Measurements from ENCODE around the gene DRD3. TPM values are rescaled to one million over a fixed set of nuclear protein-coding genes. Genes with fewer than 3 reads are reported as not detected.

Gene DRD3
- total and polyA plus RNA-seq, 2 experiments from 2014 or later: not detected

- Histone ChIP-seq H4K20me1 (ENCODE audit: insufficient read depth) (no peaks in the 10 kb centered on the region), H3K4me3 (peak overlapping the region; percentile 63), H3K4me2 (ENCODE audit: unreplicated experiment) (peak overlapping the region; percentile 74), H3K36me3 (ENCODE audit: low read depth) (no peaks in the 10 kb centered on the region), H3K9me3 (ENCODE audit: low read depth) (no peaks in the 10 kb centered on the region), H3K4me1 (ENCODE audit: insufficient read depth) (peaks cover 18% of the 10 kb centered on the region; the same call in 1 of the 2 replicates), H3K79me2 (ENCODE audit: insufficient read depth) (no peaks in the 10 kb centered on the region), H3F3A (ENCODE audit: insufficient read depth) (peaks cover 31% of the 10 kb centered on the region), H3K27ac (peak overlapping the region; percentile 74), H2AFZ (peak overlapping the region; percentile 56), H3K27me3 (replicated peaks; ENCODE audit: insufficient read depth) (no peaks in the 10 kb centered on the region), H3K9ac (peak overlapping the region; percentile 67), H3K9me2 (ENCODE audit: insufficient read depth) (no peaks in the 10 kb centered on the region)
- WGBS, 2 experiments (ENCODE audit: low coverage in 1 of 2, low lambda C conversion rate in 2 of 2, missing lambda C conversion rate in 2 of 2): 10 to 13% methylated on average over 19 of the region's 19 CpGs
- in situ Hi-C loops (cut with MboI): no loop called here
- TF ChIP-seq EZH2 (IDR thresholded peaks at IDR 0.05; ENCODE audit: insufficient read depth, poor library complexity, severe bottlenecking): no peak
- TF ChIP-seq EZH2phosphoT487 (IDR thresholded peaks at IDR 0.05; ENCODE audit: insufficient read depth, low read depth): no peak
- DNase-seq: peak; percentile 97
Observed at GRCh38 chr3:114213627-114214541, 35.0 kb upstream of the DRD3 start.

DNA sequence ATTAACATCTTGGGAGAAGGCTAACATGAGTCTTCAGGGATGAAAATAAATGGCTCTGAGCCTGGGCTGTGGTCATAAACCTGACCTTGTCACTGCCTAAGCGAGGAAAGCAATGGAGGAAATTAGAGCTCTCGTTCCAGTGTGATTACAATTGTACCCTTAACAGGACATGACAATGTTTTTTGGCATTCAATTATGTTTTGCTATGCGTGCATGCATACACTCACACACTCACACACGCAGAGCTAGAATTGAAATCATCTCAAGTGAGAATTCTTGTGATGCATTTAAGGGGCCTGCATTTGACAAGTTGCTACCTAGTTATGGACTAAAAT lies 34.4 kb upstream of the DRD3 start:
- in situ Hi-C loops (cut with MboI): no loop called here
- WGBS, 2 experiments (ENCODE audit: low coverage in 1 of 2, low lambda C conversion rate in 2 of 2, missing lambda C conversion rate in 2 of 2): 67 to 73% methylated on average over 4 of the region's 4 CpGs
- Histone ChIP-seq H3K36me3 (ENCODE audit: low read depth) (no peaks in the 10 kb centered on the region), H3K27me3 (replicated peaks; ENCODE audit: insufficient read depth) (no peaks in the 10 kb centered on the region), H3F3A (ENCODE audit: insufficient read depth) (peaks cover 31% of the 10 kb centered on the region), H3K4me1 (ENCODE audit: insufficient read depth) (peaks cover 18% of the 10 kb centered on the region; the same call in 1 of the 2 replicates), H4K20me1 (ENCODE audit: insufficient read depth) (no peaks in the 10 kb centered on the region), H3K9me2 (ENCODE audit: insufficient read depth) (no peaks in the 10 kb centered on the region), H3K4me3 (peak overlapping the region; percentile 63), H2AFZ (no peak overlapping the region), H3K79me2 (ENCODE audit: insufficient read depth) (no peaks in the 10 kb centered on the region), H3K4me2 (ENCODE audit: unreplicated experiment) (peak overlapping the region; percentile 74), H3K9ac (peak overlapping the region; percentile 67), H3K27ac (peak overlapping the region; percentile 74), H3K9me3 (ENCODE audit: low read depth) (no peaks in the 10 kb centered on the region)
- peak; percentile 59 for DNase-seq
- TF ChIP-seq EZH2 (IDR thresholded peaks at IDR 0.05; ENCODE audit: insufficient read depth, poor library complexity, severe bottlenecking) (no peak), EZH2phosphoT487 (IDR thresholded peaks at IDR 0.05; ENCODE audit: insufficient read depth, low read depth) (no peak)

DNA sequence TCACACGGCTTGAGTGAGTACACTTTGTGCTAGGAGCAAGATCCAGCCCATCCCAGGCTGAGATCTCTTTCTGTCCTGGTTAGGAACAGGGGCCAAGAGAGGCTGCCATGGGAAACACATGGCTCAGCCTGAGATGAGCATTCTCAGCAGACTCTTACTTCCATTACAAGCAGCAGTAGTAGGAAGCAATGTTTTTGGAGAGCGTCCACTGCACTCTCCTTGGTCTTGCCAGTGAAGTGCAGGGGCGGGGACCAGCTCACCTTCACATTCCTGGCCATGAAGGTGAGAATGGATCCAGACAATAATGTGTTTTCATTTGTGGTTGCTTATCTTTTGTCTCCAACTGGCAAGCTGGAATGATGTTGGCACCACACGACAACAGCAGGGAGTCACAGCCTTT lies 33.8 kb upstream of the DRD3 start:
- peak; percentile 3 for DNase-seq
- peaks cover 31% of the 10 kb centered on the region for H3F3A ChIP-seq (ENCODE audit: insufficient read depth)
- no peaks in the 10 kb centered on the region for H3K9me2 ChIP-seq (ENCODE audit: insufficient read depth)
- no peaks in the 10 kb centered on the region for H3K9me3 ChIP-seq (ENCODE audit: low read depth)
- WGBS, 2 experiments (ENCODE audit: low coverage in 1 of 2, low lambda C conversion rate in 2 of 2, missing lambda C conversion rate in 2 of 2): 69 to 70% methylated on average over 4 of the region's 4 CpGs
- no peak overlapping the region for H3K4me2 ChIP-seq (ENCODE audit: unreplicated experiment)
- no peaks in the 10 kb centered on the region for H3K79me2 ChIP-seq (ENCODE audit: insufficient read depth)
- no peak overlapping the region for H3K4me3 ChIP-seq
- H3K4me1 ChIP-seq (ENCODE audit: insufficient read depth): peaks cover 18% of the 10 kb centered on the region; the same call in 1 of the 2 replicates
- no peaks in the 10 kb centered on the region for H3K27me3 ChIP-seq (replicated peaks; ENCODE audit: insufficient read depth)
- no peaks in the 10 kb centered on the region for H4K20me1 ChIP-seq (ENCODE audit: insufficient read depth)
- H3K27ac ChIP-seq: no peak overlapping the region
- TF ChIP-seq EZH2 (IDR thresholded peaks at IDR 0.05; ENCODE audit: insufficient read depth, poor library complexity, severe bottlenecking) (no peak), EZH2phosphoT487 (IDR thresholded peaks at IDR 0.05; ENCODE audit: insufficient read depth, low read depth) (no peak)
- no peak overlapping the region for H2AFZ ChIP-seq
- in situ Hi-C loops (cut with MboI): no loop called here
- H3K9ac ChIP-seq: no peak overlapping the region
- no peaks in the 10 kb centered on the region for H3K36me3 ChIP-seq (ENCODE audit: low read depth)

- Histone ChIP-seq H2AFZ (no peak overlapping the region), H3K9ac (no peak overlapping the region), H3K4me1 (ENCODE audit: insufficient read depth) (peaks cover 23% of the 10 kb centered on the region; the same call in 1 of the 2 replicates), H3K27me3 (replicated peaks; ENCODE audit: insufficient read depth) (no peaks in the 10 kb centered on the region), H3K4me2 (ENCODE audit: unreplicated experiment) (no peak overlapping the region), H4K20me1 (ENCODE audit: insufficient read depth) (no peaks in the 10 kb centered on the region), H3K9me2 (ENCODE audit: insufficient read depth) (no peaks in the 10 kb centered on the region), H3K36me3 (ENCODE audit: low read depth) (no peaks in the 10 kb centered on the region), H3K4me3 (no peak overlapping the region), H3F3A (ENCODE audit: insufficient read depth) (peaks cover 20% of the 10 kb centered on the region; the same call in 1 of the 2 replicates), H3K79me2 (ENCODE audit: insufficient read depth) (no peaks in the 10 kb centered on the region), H3K9me3 (ENCODE audit: low read depth) (no peaks in the 10 kb centered on the region), H3K27ac (no peak overlapping the region)
- WGBS, 2 experiments (ENCODE audit: low coverage in 1 of 2, low lambda C conversion rate in 2 of 2, missing lambda C conversion rate in 2 of 2): 84 to 88% methylated on average over 4 of the region's 4 CpGs
- in situ Hi-C loops (cut with MboI): no loop called here
- no peak for TF ChIP-seq EZH2phosphoT487 (IDR thresholded peaks at IDR 0.05; ENCODE audit: insufficient read depth, low read depth)
- TF ChIP-seq EZH2 (IDR thresholded peaks at IDR 0.05; ENCODE audit: insufficient read depth, poor library complexity, severe bottlenecking): no peak
- no peak for DNase-seq
Observed at GRCh38 chr3:114207768-114208167, 28.9 kb upstream of the DRD3 start.

Measured in GM23248 (cell line).